Keratinocyte (primary cell): ENCODE data around the gene FAM20C.

Experiments used
- EZH2 ChIP-seq: IDR thresholded peaks from one replicate; pipeline ENCODE4 v1.6.1; 2012; ENCODE audit warnings: inconsistent platforms, mild to moderate bottlenecking, low read length, moderate library complexity
- TF ChIP-seq, protein P1 (sequence below), 3 experiments: IDR thresholded peaks in 1 of 3; conservative IDR thresholded peaks in 1 of 3; optimal IDR thresholded peaks in 1 of 3; 2 replicates in 2 of 3; 3 replicates in 1 of 3; pipeline versions ENCODE3 to v1.5.1; 2011; ENCODE audit warnings: low read length in 3 of 3, mild to moderate bottlenecking in 3 of 3, moderate library complexity in 2 of 3, control low read depth in 1 of 3, inconsistent platforms in 1 of 3; ENCODE audit not compliant: insufficient read depth in 2 of 3; ENCODE audit errors: extremely low read depth in 1 of 3

DNA sequence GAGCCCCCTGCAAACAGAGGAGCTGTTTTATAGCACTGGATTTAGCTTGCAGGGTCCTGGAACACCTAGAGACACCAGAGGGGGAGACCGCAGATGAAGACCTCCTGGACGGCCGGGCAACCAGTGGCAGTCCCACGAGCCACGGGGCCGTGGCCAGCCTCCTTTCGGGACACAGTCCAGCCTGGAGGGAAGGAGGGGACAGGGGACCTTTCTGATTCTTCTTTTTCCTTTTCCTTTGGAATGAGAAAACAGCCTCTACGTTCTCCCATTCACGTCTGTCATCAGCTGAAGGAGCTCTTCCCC, 35.4 kb upstream of the FAM20C start:
- TF ChIP-seq, protein P1, sequence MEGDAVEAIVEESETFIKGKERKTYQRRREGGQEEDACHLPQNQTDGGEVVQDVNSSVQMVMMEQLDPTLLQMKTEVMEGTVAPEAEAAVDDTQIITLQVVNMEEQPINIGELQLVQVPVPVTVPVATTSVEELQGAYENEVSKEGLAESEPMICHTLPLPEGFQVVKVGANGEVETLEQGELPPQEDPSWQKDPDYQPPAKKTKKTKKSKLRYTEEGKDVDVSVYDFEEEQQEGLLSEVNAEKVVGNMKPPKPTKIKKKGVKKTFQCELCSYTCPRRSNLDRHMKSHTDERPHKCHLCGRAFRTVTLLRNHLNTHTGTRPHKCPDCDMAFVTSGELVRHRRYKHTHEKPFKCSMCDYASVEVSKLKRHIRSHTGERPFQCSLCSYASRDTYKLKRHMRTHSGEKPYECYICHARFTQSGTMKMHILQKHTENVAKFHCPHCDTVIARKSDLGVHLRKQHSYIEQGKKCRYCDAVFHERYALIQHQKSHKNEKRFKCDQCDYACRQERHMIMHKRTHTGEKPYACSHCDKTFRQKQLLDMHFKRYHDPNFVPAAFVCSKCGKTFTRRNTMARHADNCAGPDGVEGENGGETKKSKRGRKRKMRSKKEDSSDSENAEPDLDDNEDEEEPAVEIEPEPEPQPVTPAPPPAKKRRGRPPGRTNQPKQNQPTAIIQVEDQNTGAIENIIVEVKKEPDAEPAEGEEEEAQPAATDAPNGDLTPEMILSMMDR (optimal IDR thresholded peaks at IDR 0.05 in 1 of 3, IDR thresholded peaks at IDR 0.05 in 1 of 3, conservative IDR thresholded peaks at IDR 0.05 in 1 of 3; ENCODE audit: extremely low read depth in 1 of 3, insufficient read depth in 2 of 3, low read length in 3 of 3), result no peak
- no peak for TF ChIP-seq EZH2
